ENCODE data around the gene SVIL.

- TF ChIP-seq POLR2AphosphoS5 (IDR thresholded peaks at IDR 0.05) (no peak), CTCF (IDR thresholded peaks at IDR 0.05) (no peak)
Measured at GRCh38 chr10:29437871-29438270, 196.9 kb downstream of the SVIL start.
